OCI-LY1 (cell line): ENCODE results near the gene ACAT2.

Experiments used
- H2AFZ ChIP-seq: fragments of 200-600 bp; sonication (generic), shearing (Covaris generic); 2 replicates; pipeline ENCODE4 v1.6.0; 2014; ENCODE audit warnings: antibody characterized with exemption, mild to moderate bottlenecking, low read length
- H3F3A ChIP-seq: fragments of 200-600 bp; sonication (generic), shearing (Covaris generic); 2 replicates; pipeline ENCODE4 v1.6.0; 2014; ENCODE audit warnings: mild to moderate bottlenecking, antibody characterized with exemption, low read length, moderate library complexity; ENCODE audit not compliant: insufficient read depth
- H3K27ac ChIP-seq: fragments of 200-600 bp; sonication (generic); 2 replicates; pipeline ENCODE4 v1.5.1; 2014; ENCODE audit warnings: low read length, mixed run types, mild to moderate bottlenecking, low read depth; ENCODE audit not compliant: poor library complexity, severe bottlenecking
- H3K27me3 ChIP-seq: fragments of 200-600 bp; sonication (generic); 2 replicates; pipeline ENCODE4 v1.6.0; 2014; ENCODE audit warnings: antibody characterized with exemption, mild to moderate bottlenecking, low read length, moderate library complexity; ENCODE audit not compliant: insufficient read depth
- H3K36me3 ChIP-seq: fragments of 200-600 bp; sonication (generic); 2 replicates; pipeline ENCODE4 v1.6.1; 2014; ENCODE audit warnings: mild to moderate bottlenecking, antibody characterized with exemption, low read length, moderate library complexity, mixed read lengths; ENCODE audit not compliant: insufficient read depth
- H3K4me1 ChIP-seq: fragments of 200-600 bp; sonication (generic); 2 replicates; pipeline ENCODE4 v1.5.1; 2014; ENCODE audit warnings: mild to moderate bottlenecking, low read length, moderate library complexity; ENCODE audit not compliant: insufficient read depth, severe bottlenecking
- H3K4me2 ChIP-seq: fragments of 200-600 bp; sonication (generic), shearing (Covaris generic); 2 replicates; pipeline ENCODE4 v1.6.1; 2014; ENCODE audit warnings: low read length
- H3K4me3 ChIP-seq: fragments of 200-600 bp; sonication (generic); 2 replicates; pipeline ENCODE4 v1.5.1; 2014; ENCODE audit warnings: low read length, low read depth, mild to moderate bottlenecking, mixed read lengths; ENCODE audit not compliant: poor library complexity, severe bottlenecking
- H3K79me2 ChIP-seq: fragments of 200-600 bp; shearing (Covaris generic); 2 replicates; pipeline ENCODE4 v1.6.1; 2016; ENCODE audit warnings: mixed run types, low read length, mixed read lengths; ENCODE audit not compliant: insufficient read depth
- H3K9ac ChIP-seq: fragments of 200-600 bp; sonication (generic), shearing (Covaris generic); 2 replicates; pipeline ENCODE4 v1.6.1; 2014; ENCODE audit warnings: mild to moderate bottlenecking, low read length, mixed read lengths
- H3K9me2 ChIP-seq: fragments of 200-600 bp; sonication (generic), shearing (Covaris generic); 2 replicates; pipeline ENCODE4 v1.6.1; 2014; ENCODE audit warnings: low read depth, mild to moderate bottlenecking, low read length, mixed read lengths
- H3K9me3 ChIP-seq: fragments of 200-600 bp; shearing (Covaris generic); 2 replicates; pipeline ENCODE4 v1.6.1; 2014; ENCODE audit warnings: low read length, mixed read lengths
- H4K20me1 ChIP-seq: fragments of 200-600 bp; sonication (generic), shearing (Covaris generic); 2 replicates; pipeline ENCODE4 v1.6.0; 2016; ENCODE audit warnings: mild to moderate bottlenecking, low read length; ENCODE audit not compliant: insufficient read depth
- CTCF ChIP-seq: fragments of 200-600 bp; sonication (generic), shearing (Covaris generic); IDR thresholded peaks from 2 replicates; pipeline ENCODE4 v1.5.1; 2017; ENCODE audit warnings: mild to moderate bottlenecking, antibody characterized with exemption, low read length, moderate library complexity, mixed read lengths
- EZH2 ChIP-seq: fragments of 200-600 bp; sonication (generic), shearing (Covaris generic); IDR thresholded peaks from 2 replicates; pipeline ENCODE4 v1.8.0; 2017; ENCODE audit warnings: borderline replicate concordance, mixed run types, mild to moderate bottlenecking, antibody characterized with exemption, low read length, moderate library complexity, mixed read lengths

ACAT2 gene

GRCh38 chr6:159760602-159761057, 1.2 kb upstream of the ACAT2 start:
- TF ChIP-seq CTCF (no peak), EZH2 (no peak)
- H2AFZ ChIP-seq: no peak overlapping the region
- no peaks in the 10 kb centered on the region for H3K79me2 ChIP-seq
- H3K4me1 ChIP-seq: peaks cover 24% of the 10 kb centered on the region
- peak overlapping the region; percentile 89 for H3K4me2 ChIP-seq
- peaks cover 56% of the 10 kb centered on the region for H3K36me3 ChIP-seq
- no peaks in the 10 kb centered on the region for H3K9me3 ChIP-seq
- no peaks in the 10 kb centered on the region for H4K20me1 ChIP-seq
- H3K4me3 ChIP-seq: peak overlapping the region; percentile 80
- peak overlapping the region; percentile 82 for H3K27ac ChIP-seq
- peak overlapping the region; percentile 91; the same call in 1 of the 2 replicates for H3K9ac ChIP-seq
- H3K9me2 ChIP-seq: no peaks in the 10 kb centered on the region
- H3F3A ChIP-seq: peaks cover 5% of the 10 kb centered on the region; the same call in 1 of the 2 replicates
- H3K27me3 ChIP-seq: no peaks in the 10 kb centered on the region

- Histone ChIP-seq H3K4me2 (peak overlapping the region; percentile 89), H3K27ac (peak overlapping the region; percentile 82), H3K27me3 (no peaks in the 10 kb centered on the region), H3K4me3 (peak overlapping the region; percentile 80), H3K9ac (peak overlapping the region; percentile 91), H3K9me2 (no peaks in the 10 kb centered on the region), H4K20me1 (no peaks in the 10 kb centered on the region), H3K36me3 (peaks cover 56% of the 10 kb centered on the region), H3K4me1 (peaks cover 24% of the 10 kb centered on the region), H3K9me3 (no peaks in the 10 kb centered on the region), H2AFZ (no peak overlapping the region), H3F3A (peaks cover 5% of the 10 kb centered on the region; the same call in 1 of the 2 replicates), H3K79me2 (no peaks in the 10 kb centered on the region)
- TF ChIP-seq CTCF (no peak), EZH2 (no peak)
Measured at GRCh38 chr6:159761129-159761872, 544 bp upstream of the ACAT2 start.

- Histone ChIP-seq H3K4me1 (peaks cover 24% of the 10 kb centered on the region), H3K4me2 (peak overlapping the region; percentile 91), H3F3A (peaks cover 5% of the 10 kb centered on the region; the same call in 1 of the 2 replicates), H2AFZ (no peak overlapping the region), H3K27me3 (no peaks in the 10 kb centered on the region), H3K9me2 (no peaks in the 10 kb centered on the region), H4K20me1 (no peaks in the 10 kb centered on the region), H3K9me3 (no peaks in the 10 kb centered on the region), H3K79me2 (no peaks in the 10 kb centered on the region), H3K36me3 (peaks cover 58% of the 10 kb centered on the region), H3K9ac (peak overlapping the region; percentile 97), H3K27ac (peak overlapping the region; percentile 89), H3K4me3 (peak overlapping the region; percentile 80)
- TF ChIP-seq CTCF (no peak), EZH2 (no peak)
Measured at GRCh38 chr6:159762681-159763293, 942 bp downstream of the ACAT2 start.
